Chondrocyte (in vitro differentiated cells): ENCODE results near the gene CPT1A. TPM values are rescaled to one million over a fixed set of nuclear protein-coding genes. Genes with fewer than 3 reads are reported as not detected.
"Not testable (repeated sequence)": the region's sequence is repeated elsewhere in the genome, so short reads cannot be mapped to it uniquely, and the experiment has no call there.

ENCODE experiments used
- DNase-seq: peaks from one replicate; pipeline ENCODE4 v3.0.0; 2021; ENCODE audit warnings: mixed read lengths, low spot score
- H3K27ac Mint-ChIP-seq: one replicate; pipeline ENCODE4 v1.8.0; 2021; ENCODE audit warnings: mild to moderate bottlenecking, moderate library complexity, mixed read lengths; ENCODE audit not compliant: unreplicated experiment
- H3K27me3 Mint-ChIP-seq: 2 replicates; pipeline ENCODE4 v1.8.0; 2021; ENCODE audit warnings: low read depth, mixed read lengths
- H3K36me3 Mint-ChIP-seq: 2 replicates; pipeline ENCODE4 v1.8.0; 2021; ENCODE audit warnings: low read depth, mixed read lengths
- H3K4me1 Mint-ChIP-seq: 2 replicates; pipeline ENCODE4 v1.8.0; 2021; ENCODE audit warnings: low read depth, mild to moderate bottlenecking, mixed read lengths
- H3K4me3 Mint-ChIP-seq: one replicate; pipeline ENCODE4 v1.8.0; 2021; ENCODE audit warnings: mild to moderate bottlenecking, moderate library complexity, mixed read lengths; ENCODE audit not compliant: unreplicated experiment
- H3K9me3 Mint-ChIP-seq: 2 replicates; pipeline ENCODE4 v1.8.0; 2021; ENCODE audit warnings: low read depth, mixed read lengths
- total RNA-seq: library from RNA; stranded (reverse); gene quantifications from 3 replicates; pipeline ENCODE4 v1.2.1, GENCODE V29; 2021
- TF ChIP-seq, protein P1 (sequence below): fragments of 200-600 bp; sonication (generic); IDR thresholded peaks from 2 replicates; pipeline ENCODE4 v1.5.0; 2021; ENCODE audit warnings: antibody characterized with exemption, mild to moderate bottlenecking, moderate library complexity

The CPT1A gene
- total RNA-seq, 1 donor from 2014 or later: 58.8 TPM

DNA sequence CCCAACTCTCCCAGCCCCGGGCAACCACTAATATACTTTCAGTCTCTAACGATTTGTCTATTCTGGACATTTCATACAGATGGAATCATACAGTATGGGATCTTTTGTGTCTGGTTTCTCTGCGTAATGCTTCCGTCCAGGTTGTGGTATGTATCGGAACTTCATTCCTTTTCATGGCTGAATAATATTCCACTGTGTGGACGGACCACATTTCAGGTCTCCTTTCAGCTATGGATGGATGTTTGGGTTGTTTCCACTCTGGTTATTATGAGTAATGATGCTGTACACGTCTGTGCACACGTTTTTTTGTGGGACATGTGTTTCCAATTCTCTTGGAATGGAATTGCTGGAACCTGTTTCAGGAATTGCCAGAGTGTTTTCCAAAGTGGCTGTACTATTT, 17.4 kb upstream of the CPT1A start:
- peaks cover 5% of the 10 kb centered on the region for H3K27me3 Mint-ChIP-seq
- H3K9me3 Mint-ChIP-seq: peaks cover 8% of the 10 kb centered on the region
- no peaks in the 10 kb centered on the region for H3K36me3 Mint-ChIP-seq
- H3K4me1 Mint-ChIP-seq: peaks cover 3% of the 10 kb centered on the region
- TF ChIP-seq, protein P1, sequence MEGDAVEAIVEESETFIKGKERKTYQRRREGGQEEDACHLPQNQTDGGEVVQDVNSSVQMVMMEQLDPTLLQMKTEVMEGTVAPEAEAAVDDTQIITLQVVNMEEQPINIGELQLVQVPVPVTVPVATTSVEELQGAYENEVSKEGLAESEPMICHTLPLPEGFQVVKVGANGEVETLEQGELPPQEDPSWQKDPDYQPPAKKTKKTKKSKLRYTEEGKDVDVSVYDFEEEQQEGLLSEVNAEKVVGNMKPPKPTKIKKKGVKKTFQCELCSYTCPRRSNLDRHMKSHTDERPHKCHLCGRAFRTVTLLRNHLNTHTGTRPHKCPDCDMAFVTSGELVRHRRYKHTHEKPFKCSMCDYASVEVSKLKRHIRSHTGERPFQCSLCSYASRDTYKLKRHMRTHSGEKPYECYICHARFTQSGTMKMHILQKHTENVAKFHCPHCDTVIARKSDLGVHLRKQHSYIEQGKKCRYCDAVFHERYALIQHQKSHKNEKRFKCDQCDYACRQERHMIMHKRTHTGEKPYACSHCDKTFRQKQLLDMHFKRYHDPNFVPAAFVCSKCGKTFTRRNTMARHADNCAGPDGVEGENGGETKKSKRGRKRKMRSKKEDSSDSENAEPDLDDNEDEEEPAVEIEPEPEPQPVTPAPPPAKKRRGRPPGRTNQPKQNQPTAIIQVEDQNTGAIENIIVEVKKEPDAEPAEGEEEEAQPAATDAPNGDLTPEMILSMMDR: no peak
- no peak overlapping the region for H3K4me3 Mint-ChIP-seq
- no peak overlapping the region for H3K27ac Mint-ChIP-seq
- DNase-seq: no peak

DNA sequence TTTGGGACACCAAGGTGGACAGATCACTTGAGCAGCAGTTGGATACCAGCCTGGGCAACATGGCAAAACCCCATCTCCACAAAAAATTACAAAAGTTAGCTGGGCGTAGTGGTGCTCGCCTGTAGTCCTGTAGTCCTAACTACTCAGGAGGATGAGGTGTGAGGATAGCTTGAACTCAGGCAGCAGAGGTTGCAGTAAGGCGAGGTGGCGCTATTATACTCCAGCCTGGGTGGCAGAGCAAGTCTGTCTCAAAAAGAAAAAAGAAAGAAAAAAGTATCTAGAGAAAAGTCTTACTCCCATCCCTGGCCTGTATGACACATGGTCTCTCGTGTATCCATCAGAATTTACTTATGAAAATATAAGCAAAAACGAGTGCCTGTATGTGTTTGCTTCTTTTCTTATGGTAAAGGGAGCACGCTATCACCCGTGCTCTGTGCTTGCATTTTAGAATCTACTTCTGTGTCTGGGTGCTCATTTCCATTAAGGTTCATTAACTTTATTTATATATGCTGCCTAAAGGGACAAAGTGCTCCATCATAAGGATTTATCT, 15.4 kb upstream of the CPT1A start:
- Mint-ChIP-seq H3K4me1 (peaks cover 5% of the 10 kb centered on the region), H3K27me3 (peaks cover 12% of the 10 kb centered on the region), H3K27ac (no peak overlapping the region), H3K4me3 (no peak overlapping the region), H3K9me3 (no peaks in the 10 kb centered on the region), H3K36me3 (peaks cover 3% of the 10 kb centered on the region)
- DNase-seq: no peak
- TF ChIP-seq, protein P1: no peak

DNA sequence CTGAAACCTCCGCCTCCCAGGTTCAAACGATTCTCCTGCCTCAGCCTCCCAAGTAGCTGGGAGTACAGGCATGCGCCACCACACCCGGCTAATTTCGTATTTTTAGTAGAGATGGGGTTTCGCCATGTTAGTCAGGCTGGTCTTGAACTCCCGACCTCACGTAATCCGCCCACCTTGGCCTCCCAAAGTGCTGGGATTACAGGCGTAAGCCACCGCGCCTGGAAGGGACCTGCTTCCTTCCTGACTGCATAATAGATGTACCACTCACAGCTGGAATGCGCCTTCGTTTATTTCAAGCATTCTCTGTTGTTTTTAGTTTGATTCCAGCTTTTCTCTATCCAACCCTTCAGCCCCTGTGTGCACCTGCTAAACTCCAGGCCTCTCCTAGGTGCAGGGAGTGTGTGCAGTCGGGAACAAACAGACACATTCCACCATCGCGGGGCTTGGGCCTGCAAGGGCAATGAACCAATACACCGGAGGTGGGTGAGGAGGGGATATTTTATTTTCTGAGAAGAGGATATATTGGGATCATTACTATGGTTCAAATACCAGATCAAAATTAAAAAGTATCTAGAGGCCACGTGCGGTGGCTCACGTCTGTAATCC, 14.8 kb upstream of the CPT1A start:
- peaks cover 14% of the 10 kb centered on the region for H3K27me3 Mint-ChIP-seq
- not testable (repeated sequence) for H3K4me1 Mint-ChIP-seq, H3K27ac Mint-ChIP-seq, H3K9me3 Mint-ChIP-seq, DNase-seq, H3K4me3 Mint-ChIP-seq, H3K36me3 Mint-ChIP-seq

DNA sequence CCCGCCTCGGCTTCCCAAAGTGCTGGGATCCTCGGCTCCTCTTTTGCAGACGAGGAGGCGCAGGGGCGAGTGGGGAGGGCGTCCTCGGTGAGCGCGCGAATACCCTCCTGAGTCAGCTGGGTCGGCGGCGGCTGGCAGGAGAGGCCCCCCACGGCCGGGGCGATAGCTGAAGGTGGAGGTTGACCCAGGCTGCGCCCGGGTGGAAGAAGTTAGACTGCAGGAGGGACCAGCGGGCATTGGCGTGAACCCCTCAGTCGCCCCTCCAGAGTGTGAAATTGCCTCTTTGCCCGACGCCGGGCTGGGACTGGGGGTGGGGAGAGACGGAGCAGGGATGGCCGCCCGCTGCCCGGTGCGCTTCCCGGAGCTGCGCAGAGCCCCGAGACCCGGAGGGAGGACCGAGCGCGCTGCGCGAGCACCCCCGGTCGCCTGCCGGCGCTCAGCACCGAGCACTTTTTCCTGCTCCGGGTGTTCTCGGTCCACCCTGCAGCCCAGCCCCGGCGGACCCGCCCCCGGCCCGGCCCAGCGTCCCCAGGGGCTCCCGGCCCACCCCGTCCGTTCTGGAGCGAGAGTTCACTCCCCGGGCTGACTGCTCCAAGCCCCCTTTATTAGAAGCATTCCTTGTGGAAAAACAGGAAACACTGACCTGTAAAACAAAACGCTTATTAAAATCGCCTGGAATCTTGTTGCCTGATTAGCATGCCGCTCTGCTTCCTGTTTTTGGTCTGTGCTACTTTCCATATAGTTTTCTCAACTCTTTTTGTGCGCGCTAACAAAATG, 13.7 kb upstream of the CPT1A start:
- Mint-ChIP-seq H3K9me3 (no peaks in the 10 kb centered on the region), H3K4me1 (peaks cover 5% of the 10 kb centered on the region), H3K4me3 (peak overlapping the region; percentile 62), H3K36me3 (peaks cover 3% of the 10 kb centered on the region), H3K27me3 (peaks cover 14% of the 10 kb centered on the region), H3K27ac (no peak overlapping the region)
- TF ChIP-seq, protein P1: peak; percentile 69
- DNase-seq: no peak

DNA sequence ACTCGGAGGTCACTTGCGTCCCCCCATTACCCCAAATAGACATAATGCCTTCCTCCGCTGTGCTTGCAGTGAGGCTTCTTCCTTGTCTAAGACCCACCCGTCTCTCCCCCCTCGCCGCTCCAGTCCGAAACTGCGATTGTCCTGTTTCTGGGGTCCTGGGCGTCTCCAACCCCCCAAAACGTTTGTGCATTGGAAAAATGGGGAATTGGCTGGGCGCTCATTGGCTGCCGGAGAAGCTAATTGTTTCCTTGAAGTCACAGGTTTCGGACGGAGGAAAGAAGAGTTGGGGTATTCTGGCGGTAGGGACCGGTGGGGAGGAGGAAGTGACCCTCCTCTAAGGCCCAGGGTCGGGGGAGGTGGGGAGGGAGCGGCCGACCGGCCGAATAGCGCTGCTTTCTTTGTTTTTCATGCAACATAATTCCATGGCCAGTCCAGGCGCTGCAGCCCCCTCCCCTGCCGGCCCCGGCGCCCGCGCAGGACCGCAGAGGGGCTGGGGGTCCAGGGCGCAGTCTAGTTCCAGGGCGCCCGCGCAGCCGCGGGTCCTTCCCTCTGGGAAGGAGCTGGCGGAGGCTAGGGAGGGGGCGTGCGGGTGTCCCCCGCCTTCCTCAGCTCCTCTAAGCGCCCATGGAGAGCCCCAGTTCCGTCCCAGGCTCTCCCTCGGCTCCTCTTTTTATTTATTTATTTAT, 12.7 kb upstream of the CPT1A start:
- Mint-ChIP-seq H3K36me3 (peaks cover 3% of the 10 kb centered on the region), H3K4me3 (no peak overlapping the region), H3K9me3 (no peaks in the 10 kb centered on the region), H3K27me3 (peaks cover 14% of the 10 kb centered on the region), H3K27ac (no peak overlapping the region), H3K4me1 (peaks cover 5% of the 10 kb centered on the region)
- TF ChIP-seq, protein P1: no peak
- DNase-seq: no peak
